Endometrial microvascular endothelial cells (primary cell): Measurements from ENCODE around the gene ZFP36L2. TPM values are rescaled to one million over a fixed set of nuclear protein-coding genes. Genes with fewer than 3 reads are reported as not detected.

Source experiments
- in situ Hi-C: cut with HindIII; loops from 2 replicates; pipeline ENCODE4 v1.10.0; 2017; ENCODE audit warnings: low sequenced_read_pairs, low pct_unique_long_range_greater_than_20kb; ENCODE audit errors: inconsistent ontology term
- total RNA-seq: library from RNA; depleted of rRNA; stranded (reverse); fragments of >200 nt; gene quantifications from one replicate; pipeline ENCODE4 v1.2.3, GENCODE V29; 2015; ENCODE audit errors: inconsistent ontology term

Gene ZFP36L2, protein sequence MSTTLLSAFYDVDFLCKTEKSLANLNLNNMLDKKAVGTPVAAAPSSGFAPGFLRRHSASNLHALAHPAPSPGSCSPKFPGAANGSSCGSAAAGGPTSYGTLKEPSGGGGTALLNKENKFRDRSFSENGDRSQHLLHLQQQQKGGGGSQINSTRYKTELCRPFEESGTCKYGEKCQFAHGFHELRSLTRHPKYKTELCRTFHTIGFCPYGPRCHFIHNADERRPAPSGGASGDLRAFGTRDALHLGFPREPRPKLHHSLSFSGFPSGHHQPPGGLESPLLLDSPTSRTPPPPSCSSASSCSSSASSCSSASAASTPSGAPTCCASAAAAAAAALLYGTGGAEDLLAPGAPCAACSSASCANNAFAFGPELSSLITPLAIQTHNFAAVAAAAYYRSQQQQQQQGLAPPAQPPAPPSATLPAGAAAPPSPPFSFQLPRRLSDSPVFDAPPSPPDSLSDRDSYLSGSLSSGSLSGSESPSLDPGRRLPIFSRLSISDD
- total RNA-seq = 5.9 TPM

DNA sequence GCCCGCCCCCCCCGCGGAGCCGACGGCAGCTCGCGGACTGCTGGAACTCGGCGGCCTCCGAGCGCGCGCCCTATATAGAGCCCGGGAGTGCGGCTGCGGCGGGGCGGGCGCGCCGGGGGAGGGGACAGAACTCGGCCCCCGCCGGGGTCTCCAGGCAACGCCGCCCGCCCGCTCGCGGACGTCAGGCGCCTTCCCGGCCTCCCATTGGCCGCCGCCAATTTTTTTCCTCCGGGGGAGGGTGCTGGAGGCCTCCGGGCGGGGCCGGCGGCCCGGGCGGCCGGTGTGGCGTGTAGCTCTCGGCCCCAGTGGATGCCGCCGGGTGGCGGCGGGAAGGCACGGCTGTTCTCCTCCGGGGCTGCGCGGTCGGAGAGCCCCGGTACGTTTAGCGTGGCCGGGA, at the start of gene ZFP36L2:
TSS of gene ZFP36L2 (minus strand) at position 49 of the 397 bp plus-strand sequence. CDS start 291 bp downstream, outside the sequence.
- in situ Hi-C loops = no loop called here

DNA sequence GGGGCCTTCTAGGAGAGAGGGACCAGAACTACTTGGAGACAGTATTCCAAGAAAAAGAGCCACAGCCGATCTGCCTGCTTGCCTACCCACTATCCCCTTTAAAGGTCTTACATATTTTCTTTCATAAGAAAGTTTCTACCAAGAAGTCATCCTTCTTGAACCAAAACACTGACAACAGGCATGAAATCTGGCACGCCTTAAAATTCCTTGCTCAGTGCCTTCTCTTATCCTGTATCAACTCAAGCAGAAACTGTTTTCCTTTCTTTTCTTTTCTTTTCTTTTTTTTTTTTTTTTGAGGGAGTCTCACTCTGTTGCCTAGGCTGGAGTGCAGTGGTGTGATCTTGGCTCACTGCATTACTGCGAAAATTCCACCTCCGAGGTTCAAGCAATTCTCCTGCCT, 48.3 kb upstream of the ZFP36L2 start:
- in situ Hi-C loops = no loop called here

DNA sequence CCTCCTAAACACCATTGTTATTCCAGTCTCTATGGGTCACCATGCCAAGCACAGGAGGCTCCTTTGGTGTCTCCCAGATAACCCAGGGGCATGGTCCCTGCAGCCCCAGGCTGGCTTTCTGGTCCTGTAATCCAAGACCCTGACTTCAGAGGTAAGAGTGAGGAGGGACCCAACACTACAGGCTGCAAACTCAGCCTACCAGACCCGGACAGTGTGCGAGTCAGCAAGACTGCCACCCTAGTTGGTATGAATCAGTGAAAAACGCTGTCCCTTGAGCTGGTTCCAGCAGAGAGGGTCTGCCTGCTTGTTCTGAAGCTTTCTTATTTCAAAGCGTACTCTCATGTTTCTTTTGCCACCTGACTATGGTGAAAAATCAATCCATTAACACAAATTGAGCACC, 47.6 kb upstream of the ZFP36L2 start:
- in situ Hi-C loops = no loop called here

DNA sequence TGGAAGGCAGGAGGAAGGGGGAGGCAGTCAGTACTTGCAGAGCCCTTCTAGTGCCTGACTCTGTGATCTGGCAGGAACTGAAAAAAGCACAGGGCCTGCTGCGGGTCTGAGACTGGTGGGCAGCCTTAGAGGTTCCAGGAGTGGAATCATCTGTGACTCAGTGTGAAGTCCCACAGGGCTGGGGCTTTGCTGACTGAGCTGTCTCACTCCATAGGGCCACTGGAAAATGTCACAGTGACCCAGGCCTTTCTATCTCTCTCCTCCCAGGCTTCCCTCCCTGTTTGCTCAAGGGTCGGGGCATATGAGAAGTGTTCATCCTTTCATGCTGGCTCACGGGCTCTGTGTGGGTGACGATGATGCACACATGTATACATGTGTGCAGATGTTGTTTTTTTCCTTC, 47.1 kb upstream of the ZFP36L2 start:
- in situ Hi-C loops = no loop called here

DNA sequence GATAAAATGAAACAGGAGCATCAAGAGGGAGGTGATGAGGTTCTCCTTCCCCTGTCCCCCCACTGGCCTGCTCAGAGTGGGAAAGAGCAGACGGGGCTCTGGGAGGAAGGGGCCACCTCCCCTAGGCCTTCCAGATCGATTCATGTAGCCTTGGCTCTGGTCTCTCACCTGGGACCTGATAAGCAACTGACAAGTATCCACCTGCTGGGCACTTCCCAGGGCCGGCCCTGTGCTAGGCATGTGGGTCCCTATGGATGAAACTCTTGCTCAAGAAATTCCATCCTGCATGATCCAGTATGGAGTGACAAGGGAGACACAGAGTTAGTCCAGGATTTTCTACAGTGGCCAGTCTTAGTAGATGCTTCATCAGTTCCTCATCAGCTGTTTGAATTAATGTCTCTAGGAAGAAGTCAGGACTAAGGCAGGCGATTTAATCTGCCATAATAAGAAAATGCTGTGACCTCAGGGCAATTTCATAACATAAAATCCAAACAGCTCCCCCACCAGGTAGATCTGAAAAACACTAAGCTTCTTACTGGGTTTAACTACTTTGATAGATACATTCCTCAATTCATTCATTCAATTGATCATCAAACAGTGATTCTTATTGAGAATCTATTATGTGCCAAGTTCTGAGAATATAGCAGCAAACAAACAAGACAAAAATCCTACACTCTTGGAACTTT, 44.7 kb upstream of the ZFP36L2 start:
- in situ Hi-C loops = no loop called here

DNA sequence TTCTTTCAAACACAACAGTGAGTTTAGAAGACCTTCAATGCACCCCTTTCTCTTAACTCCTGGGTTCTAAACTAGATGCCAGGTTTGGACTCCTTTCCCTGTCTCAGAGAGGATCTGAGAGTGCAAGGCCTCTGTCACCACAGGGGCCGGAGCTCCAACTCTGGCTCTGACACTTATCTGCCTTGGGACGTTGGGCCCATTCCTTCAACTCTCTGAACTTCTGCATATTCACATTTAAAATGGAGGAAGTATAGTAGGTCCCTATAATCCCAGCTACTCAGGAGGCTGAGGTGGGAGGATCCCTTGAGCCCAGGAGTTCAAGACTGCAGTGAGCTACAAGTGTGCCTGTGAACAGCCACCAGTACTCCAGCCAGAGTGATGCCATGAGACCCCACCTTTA, 44.1 kb upstream of the ZFP36L2 start:
- in situ Hi-C loops = no loop called here

DNA sequence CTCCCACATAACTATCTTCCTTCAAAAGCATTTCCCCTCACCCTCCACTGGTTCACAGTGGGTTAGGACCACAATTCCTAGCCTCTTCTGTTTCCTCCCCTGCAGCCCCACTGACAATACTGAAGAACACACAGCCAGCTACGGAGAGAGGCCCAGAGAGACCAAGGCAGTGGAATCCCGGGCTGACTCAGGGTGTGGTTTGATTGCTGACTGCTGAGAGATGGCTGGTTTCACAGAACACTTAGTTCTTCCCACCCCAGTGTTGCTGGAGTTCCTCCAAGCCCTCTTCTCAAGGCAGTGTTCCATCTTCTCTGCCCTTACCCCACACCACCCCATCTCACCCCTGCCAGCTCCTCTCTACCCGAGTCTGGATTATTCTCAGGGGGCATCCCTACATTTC, 43.3 kb upstream of the ZFP36L2 start:
- in situ Hi-C loops = no loop called here

DNA sequence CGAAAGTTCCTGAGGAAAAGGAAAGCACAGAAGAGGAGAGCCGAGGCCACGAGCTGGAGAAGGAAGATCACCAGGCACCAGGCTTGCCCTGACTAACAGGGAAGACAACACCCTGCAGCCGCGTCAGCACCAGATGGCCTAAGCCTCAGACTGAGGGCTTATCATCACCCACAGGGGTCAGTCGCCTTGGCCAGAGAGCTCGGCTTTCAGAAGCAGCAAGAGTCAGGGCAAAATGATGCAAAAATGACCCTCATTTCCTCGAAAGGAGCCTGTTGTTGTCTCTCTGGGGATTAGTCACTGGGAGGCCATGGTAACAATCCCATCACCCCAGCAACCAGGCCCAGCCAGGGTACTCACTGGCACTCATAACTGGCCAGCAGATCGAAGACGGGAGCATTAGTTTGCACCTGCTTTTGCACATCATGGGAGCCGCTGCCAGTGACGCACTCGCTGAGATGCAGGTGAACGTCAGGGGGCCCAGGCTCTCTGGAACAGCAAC, 42.7 kb upstream of the ZFP36L2 start:
- in situ Hi-C loops = no loop called here

DNA sequence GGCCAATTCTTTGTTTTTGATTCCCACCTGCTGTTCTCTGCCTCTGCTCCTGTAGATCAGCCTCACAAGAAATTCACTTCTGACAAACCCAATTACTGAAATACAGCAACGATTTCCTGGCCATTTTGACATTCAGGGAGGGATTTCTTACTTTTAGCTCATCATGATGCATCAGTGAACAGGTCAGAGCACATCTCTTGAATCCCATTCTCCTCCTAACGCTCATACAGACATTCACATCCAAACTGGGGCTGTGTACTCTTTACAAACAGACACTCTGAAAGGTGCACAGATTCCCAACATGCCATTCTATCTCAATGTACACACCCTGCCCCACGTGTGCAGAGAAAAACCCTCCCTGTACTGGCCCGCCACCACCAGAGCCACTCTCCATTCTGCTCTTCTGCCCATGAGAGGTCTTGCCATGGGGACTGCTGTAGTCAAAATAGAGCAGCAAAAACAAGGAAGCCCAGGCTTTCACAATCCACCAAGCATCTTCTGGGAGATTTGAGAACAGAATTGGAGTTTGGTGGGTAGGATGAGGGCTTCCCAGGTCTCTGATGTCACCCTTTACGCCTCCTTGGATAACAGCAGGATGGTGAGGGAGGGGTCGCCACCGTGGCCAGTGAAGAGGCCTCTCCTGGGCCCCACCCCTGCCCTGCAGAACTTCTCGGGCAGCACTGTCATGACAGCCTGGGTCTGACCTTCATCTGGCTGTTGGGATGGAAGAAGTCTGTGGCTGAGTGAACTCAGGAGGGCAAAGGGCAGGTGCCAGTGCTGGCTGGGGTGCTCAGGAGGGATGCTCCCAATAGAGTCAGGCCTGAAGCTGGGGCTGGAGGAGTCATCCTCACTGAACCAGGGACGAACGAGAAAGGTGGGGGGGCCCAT, 41.9 kb upstream of the ZFP36L2 start:
- in situ Hi-C loops = no loop called here

DNA sequence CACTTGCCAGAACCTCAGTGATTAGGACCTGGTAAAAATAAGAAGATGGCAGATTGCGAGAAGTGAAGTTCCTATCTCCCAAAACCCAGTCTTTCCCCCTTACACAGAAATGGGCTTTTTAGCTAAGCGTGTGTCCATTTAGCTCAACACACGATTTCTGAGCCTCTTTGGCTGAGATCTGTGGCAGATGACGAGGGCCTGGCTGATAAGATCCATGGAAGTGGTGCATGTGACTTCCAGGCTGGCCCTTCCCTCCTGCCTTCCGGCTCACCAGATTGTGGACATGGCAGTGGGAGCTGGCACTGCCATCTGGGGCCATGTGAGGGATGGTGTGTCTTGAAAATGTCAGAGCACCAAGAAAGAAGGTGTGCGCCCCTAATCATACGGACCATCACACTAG, 41.0 kb upstream of the ZFP36L2 start:
- in situ Hi-C loops = no loop called here

DNA sequence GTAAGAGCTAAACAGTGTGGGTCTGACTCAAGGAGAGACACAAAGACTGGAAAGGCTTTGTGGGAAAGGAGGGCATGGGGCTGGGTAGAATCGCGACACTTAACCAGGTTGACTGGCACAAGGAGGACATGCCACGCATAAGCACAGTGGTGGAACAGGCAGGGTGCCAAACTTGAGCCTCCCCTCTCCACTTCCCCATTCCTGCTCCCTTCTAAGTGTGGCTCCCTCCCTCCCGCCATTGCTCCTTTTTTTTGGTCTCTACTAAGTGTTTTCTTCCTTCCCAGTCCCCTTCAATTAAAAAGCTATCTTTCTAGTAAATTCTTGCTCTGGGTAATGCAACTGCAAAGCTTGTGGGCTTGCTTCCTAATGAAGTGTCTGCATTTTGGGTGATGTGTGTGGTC, 40.3 kb upstream of the ZFP36L2 start:
- in situ Hi-C loops = no loop called here

DNA sequence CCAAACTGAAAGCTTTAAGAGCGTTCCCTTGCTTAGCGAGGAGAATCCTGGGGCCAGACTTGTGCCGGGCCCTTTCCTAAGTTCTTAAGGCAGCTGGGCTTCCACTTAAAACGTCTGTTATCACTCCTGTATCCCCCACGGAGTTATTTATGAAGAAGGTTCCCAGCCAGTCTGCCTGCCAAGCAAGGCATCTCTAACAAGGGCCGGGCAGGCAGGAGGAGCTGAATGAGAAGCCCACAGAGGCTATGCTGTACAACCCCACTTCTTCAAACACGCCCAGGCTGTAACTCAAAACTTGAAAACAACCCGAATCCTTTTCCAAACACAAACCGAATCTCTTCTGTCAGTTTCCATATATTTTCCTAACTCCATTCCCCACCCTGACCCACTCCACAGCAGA, 39.0 kb upstream of the ZFP36L2 start:
- in situ Hi-C loops = no loop called here

DNA sequence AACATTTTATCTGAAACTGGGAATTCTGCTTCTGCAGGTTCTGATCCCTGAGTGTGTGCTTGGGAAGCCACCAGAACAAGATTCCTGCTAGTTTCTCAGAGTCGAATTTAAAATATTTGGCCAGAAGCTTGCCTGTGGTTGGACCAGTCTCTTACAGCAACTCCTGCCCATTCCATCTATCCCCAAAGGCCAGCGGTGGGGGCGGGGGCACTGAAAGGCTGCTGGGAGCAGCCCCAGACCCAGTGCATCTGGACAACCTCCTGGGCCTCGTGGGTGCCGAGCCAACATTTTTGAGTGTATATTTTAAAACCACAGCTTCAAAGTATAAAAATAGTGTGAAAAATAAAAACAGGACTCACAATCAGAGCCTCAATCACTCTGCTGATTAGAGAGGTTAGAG, 38.6 kb upstream of the ZFP36L2 start:
- in situ Hi-C loops = no loop called here

DNA sequence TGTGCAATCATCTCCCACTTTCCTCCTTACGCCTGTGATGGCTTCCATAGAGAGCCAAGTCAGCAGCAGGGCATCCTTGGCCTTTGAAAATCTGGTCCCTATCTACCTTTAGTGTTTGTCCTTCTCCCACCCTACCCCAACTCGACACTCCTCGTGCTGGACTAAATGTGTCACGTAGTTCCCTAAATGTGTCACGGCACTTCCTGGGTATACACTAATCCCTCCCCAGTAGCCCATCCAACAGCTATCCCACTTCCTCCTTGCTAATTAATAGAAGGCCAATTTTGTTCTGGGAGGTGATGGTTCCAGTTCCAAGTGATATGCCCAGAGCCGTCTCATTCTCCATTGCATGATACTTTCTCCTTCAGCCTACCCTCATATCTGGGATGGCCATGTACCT, 36.5 kb upstream of the ZFP36L2 start:
- in situ Hi-C loops = no loop called here

DNA sequence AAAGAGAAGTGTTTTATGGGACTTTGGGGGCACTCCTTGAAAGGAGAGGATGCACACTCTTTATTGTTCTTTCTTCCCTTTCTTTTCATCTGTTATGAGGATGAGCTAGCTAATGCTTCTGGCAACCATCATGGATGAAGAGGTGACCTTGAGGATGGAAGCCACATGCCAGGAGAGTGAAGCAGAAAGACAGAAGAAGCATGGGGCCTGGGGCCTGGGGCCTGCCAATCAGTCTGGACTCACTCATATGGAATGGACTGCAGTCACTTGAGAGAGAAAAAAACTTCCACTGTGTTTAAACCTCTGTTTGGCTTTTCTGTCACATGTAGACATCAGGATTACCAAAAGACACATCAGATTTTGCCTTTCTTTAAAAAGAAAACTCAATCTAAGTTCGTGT, 35.8 kb upstream of the ZFP36L2 start:
- in situ Hi-C loops = no loop called here

DNA sequence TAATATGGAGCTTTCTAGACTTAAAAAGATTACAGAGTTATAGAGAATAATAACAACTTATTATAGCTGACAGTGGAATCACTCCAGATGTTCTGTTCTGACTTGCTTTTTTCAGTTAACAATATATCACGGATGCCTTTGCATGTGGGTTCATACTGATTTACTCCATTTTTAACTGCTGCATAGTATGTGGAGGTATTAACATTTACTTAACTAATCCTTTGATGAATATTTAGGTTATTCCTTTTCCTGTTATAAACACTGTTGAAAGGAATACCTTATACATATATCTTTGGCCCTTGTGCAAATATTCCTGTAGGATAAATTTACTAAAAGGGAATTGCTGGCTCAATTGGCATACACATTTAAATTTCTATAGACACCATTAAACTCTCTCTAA, 33.1 kb upstream of the ZFP36L2 start:
- in situ Hi-C loops = no loop called here

DNA sequence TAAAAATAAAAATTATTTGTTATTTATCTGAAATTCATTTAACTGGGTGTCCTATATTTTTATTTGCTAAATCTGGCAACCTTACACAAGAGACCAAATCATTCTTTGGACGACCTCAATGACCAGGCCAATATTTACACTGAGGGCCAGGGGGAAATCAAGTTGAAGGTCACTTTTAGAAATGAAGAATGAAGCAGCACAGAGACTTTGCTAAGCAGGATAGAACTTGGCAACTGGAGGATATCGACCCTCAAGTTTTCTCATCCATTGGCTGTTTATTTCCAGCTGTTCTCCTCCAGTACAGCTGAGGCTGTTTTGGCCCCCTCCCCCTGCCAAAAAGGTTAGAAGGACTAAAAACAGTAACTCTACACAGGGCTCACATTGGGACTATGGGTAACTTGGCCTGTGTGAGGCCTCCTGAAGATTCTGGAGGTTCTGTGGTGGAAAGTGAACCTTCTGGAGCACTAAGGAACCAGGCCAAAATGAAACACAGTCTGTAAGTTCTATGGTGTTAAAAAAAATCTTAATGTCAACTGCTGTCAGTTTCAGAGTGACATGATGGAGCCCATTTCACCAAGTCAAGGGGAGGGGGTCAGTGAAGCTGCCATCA, 32.2 kb upstream of the ZFP36L2 start:
- in situ Hi-C loops = no loop called here

DNA sequence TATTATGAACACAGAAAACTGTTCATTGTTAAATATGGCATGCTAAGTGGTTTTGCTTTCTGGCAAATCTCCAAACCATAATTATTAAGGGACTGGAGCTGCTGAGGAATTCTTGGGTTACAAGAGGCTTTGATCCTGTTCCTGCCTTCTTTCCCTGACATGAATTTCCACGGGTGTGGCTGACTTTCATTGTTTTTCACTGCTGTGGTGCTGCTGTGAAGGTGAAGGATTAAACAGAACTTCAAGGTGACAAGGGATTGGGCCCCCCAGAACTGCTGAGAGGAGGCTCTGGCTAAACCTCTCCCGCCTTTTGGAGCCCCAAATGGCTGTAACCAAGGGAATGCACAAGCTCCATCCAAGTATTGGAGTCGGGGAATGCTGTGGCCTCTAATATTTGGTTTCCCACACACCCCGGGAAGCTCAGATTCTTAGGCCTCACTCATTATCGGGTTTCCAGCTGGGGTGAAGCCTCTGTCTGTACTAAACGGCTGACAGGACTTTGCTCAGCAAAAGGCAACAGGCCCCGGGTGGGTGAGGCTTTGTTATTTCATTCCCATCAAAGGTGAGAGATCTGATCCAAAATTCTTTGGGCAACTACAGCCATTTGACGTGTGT, 29.0 kb upstream of the ZFP36L2 start:
- in situ Hi-C loops = no loop called here
